GM04503 (cell line): ENCODE data around the gene ASTN2.

Source experiments
- DNase-seq: peaks from one replicate; pipeline ENCODE4 v3.0.0-alpha.2; 2012; ENCODE audit warnings: low read depth

ASTN2 gene

GRCh38 chr9:117303643-117304230 lies 111.1 kb downstream of the ASTN2 start:
- no peak for DNase-seq

DNA sequence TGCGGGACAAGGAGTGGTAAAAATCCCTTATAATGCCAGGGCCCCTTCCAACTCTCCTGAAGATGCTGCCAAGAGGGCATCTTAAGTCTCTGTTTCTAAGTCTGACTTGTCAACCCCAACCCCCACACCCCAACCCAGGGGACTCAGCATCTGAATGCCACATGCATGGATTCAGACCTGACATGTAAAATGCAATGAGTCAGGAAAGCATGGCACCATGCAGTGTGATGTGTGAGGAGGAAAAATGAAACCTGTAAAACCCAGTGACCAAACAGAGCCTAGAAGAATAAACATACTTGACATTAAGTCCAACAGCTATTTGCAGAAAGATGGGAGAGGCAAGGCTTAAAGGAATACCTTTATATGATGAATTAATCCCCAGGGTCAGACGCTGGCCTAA lies 112.4 kb downstream of the ASTN2 start:
- no peak for DNase-seq

GRCh38 chr9:117300371-117301110 lies 114.3 kb downstream of the ASTN2 start:
- DNase-seq = no peak

DNA sequence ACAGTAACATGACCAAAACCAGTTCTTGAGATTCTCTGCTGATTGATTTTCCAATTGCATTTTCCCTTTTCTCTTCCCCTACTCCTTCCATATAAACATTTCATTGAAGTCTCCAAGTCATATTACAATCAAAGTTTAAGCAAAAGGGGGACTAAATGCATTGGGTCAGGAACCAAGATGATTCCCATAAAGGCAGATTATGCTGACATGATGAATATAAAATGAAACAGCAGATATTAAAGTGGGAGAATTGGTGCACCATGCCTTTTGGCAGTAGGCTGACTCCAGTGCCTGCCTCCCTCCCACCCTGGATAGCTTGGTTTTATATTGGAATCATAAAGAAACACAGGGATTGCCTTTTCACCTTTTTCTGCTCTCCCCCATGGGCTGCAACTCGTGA lies 118.4 kb downstream of the ASTN2 start:
- DNase-seq = no peak

DNA sequence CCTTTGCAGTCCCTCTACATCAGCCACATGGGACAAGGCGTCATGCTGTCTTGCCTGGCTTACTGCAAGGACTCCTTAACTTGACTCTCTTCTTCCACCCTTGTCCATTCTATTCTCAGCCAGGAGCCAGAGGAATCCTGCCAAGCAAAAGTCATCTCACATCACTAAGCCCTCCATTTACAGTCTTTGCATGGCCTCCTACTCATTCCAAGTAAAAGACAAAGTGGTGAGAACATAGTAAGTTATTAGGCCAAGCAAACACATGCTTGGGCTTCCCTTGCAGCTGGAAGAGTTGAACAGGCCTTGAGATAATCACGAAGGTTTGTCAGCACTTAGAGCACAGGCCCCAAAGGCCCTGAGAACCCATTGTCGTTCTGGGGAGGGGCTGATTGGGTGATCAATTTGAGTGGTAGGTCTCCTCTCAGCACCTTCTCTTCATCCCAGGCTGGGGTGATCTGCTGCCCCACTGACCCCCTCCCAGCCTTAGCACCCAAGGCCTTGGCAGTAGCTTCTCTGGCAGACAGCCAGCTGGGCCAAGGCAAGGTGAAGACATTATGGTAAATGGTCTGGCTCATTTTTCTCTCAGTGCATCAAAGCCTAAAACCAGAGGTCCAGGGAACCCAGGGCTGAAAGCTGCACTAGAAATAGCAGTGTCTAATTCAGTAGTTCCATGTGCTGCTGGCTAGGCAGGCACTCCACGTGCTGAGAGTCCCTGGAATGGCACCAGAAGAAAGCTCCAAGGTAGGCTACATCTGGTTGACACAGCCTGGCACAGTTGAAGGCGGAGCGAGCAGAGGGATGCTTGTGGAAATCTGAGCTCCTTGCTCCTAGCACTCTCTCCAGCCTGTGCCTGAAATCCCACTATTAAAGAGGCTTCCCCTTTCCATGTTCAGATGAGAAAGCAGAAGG lies 121.4 kb downstream of the ASTN2 start:
- no peak for DNase-seq

GRCh38 chr9:117290856-117291622 lies 123.8 kb downstream of the ASTN2 start:
- no peak for DNase-seq

DNA sequence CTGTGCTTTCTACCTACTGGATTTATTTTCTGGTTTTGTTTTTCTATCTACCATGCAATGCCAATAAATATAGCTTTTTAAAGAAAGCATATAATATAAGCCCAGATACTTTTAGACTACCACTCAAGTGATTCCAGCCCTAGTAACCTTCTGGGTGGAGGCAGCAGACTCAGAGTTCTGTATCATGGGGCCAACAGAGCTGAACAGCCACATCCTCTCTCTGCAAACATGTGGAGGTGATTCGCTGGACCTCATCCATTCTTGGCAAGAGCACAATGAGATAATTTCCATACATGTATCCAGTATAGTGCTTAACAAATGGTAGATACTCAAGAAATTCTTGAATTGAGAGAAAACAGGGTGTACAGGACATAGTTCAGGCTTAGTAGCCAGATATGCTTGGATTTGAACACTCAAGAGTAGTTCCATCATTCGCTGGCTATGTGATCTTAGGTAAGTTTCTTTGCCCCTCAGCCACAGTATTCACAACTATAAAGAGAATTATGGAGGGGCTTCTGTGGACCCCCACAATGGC lies 124.5 kb downstream of the ASTN2 start:
- DNase-seq = no peak

DNA sequence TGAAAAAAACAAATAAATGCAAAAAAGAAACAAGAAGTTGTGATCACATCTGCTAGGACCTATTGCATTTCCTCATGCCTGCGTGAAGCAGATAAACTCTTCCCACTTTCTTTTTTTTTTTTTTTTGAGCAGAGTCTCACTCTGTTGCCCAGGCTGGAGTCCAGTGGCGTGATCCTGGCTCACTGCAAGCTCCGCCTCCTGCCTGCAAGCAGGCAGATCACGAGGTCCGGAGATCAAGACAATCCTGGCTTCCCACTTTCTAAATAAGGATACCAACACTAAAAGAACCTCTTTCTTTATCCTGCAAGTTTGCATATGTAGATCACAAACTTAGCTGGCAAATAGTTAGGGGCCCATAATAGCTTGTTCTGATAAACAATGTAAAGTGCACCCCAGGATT lies 128.6 kb downstream of the ASTN2 start:
- DNase-seq = no peak

GRCh38 chr9:117284414-117284813 lies 130.4 kb downstream of the ASTN2 start:
- DNase-seq = no peak

- DNase-seq = no peak
Observed at GRCh38 chr9:117282541-117282940, 132.3 kb downstream of the ASTN2 start.

DNA sequence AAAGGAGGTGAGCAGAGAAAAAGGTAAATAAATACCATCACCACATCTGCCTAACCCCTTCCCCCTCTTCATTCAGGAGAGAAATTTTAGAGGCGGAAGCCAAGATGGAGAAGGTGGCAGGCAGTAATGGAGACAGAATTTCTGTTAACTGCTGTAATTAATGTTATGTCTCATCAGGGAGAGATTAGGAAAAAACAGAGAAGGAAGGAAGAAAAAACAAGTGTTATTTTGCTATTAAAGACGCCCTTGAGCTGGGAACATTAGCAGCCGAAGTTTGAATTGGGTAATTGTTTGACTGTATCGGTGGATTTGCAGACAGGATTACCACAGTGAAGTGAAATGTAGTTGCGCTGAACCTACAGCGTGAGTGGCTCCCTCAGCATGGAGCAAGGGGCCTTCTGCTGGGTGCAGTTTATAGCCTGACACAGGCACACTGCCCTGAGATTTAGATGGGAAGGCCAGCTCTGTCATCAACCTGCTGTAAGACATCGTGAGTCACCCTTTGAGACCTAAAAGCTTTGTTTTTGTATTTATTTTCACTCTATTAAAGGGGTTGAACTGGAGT lies 136.3 kb downstream of the ASTN2 start:
- DNase-seq = no peak

GRCh38 chr9:117278020-117278419 lies 136.8 kb downstream of the ASTN2 start:
- no peak for DNase-seq

DNA sequence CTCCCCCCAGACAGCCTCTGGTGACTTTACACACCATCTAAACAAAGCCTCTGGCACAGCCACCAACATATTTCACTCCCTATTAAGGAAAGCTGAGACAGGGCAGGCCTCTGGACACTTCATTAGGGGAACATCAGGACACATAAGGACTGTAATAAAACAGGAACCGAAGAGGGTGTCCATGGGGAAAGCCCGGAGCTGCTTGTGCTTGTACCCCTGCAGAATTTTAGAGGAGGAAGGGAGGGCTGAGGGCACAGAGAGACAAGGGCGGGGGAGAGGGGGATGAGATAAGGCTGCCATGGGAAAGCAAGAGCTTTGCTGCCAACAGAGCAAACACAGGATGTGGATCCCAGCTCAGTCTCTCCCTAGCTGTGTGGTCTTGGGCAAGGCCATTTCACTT lies 138.4 kb downstream of the ASTN2 start:
- DNase-seq = no peak

DNA sequence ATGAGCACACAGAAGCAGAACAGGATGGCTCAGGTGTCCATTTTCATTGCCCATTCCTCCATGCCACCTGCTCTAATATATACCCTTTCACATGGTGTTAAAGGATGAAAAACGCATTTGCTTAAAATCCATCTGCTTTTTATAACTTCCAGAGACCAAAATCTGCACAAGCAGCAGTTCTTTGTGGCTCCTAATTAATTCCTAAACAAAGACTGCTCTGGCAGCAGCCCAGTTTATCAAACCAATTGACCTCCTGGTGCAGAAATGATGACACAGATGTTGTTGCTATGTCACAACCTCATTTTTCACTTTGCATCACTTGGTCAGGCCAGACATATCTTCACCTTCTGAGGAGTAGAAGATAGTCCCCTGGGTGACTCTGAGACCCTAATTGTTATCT lies 141.2 kb downstream of the ASTN2 start:
- DNase-seq = no peak

DNA sequence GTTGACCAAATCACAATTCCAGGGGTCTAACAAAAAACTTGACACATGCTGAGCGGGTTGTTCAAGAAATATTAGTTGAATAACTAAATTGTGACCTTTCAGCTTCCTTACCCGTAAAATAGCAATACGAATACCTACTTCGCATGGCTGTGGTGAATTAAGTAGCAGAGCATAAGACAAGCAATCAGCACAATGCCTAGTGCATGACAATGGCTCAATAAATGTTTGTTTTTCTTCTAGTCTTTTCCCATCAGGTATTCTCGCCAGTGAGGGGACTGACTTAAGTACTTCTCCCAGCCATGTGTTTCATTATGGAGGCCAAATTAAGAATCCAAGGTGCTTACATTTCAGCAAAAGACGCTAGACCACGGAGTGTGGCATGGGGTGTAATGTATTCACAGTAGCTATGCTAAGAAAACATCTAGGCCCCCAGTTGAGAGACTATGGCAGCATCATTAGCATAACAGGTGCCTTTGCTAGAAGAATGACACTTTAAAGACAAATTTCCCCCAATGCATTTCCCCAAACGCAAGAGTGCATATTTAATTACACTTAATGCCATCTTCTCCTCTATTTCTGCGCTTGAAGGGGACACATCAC lies 145.9 kb downstream of the ASTN2 start:
- no peak for DNase-seq

DNA sequence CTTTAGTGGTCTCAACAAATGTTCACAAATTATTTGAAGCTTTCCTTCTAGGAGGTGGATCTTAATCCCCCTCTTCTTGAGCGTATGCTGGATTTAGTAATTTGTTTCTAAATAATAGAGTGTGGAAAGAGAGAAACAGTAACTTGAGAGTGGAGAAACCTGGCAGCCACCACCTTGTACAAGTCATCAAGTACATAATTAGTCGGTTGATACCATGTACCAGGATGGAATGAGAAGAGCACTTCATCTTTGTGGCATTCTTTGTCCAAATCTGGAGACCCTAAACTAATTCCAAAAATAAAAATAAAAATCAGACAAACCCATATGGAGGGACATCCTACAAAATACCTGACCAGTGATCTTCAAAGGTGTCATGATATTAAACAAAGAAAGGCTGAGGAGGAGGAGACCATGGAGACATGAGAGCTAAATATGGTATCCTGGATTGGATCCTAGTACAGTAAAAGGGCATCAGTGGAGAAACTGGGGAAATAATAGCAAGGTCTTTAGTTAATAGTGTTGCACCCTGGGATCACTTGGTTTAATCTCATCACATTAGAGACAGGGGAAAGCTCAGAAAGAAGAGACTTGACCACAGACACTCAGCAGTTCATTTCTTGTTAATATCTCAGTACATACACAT lies 147.9 kb downstream of the ASTN2 start:
- no peak for DNase-seq

DNA sequence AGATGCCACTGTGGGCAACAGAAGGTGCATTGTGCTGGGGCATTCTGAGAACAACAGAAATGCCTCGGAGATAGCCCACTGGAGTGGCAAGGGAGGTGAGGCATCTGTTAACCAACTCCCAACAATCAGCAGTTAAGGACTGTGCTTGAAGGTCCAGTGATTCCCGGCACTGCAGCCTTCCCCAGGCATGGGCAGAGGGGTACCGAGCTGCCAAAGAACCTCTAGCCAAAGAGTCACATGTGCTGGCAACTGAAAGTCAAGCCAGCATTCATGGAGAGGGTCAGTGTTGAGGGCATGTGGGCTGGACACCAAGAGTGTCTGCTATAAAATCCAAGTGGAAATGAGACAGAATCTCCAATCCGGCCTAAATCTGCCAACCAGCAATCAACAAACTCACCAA lies 149.6 kb downstream of the ASTN2 start:
- no peak for DNase-seq

DNA sequence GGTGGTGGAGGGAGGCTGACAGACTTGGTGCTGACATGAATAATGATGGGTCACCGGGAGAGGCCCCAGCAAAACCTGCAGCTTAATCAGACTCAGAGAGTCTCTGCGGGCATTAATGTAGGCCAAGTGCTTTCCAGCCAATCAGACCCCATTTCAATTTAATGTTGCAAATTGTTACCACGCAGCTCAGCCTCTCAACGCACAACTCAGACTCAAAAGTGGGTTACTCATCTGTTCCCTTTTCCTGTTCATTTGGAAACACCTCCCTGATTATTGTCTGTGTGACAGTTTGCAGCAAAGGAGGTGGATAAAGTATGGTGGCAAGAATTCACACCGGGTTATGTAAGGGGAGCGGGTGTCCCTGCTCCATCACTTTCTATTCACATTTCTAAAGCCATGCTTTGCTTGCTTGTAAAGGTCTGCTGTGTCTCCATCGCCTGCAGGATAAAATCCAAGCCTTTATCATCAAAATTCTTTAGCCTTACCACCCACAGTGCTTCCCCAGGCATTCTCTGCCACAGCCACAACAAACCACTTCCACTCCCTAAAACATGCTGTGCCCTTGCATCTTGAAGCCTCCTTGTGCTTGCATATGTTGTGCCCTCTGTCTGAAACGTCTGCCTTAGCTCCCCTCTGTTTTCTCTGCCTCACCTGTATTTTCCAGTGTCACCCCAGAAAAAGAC lies 156.5 kb downstream of the ASTN2 start:
- no peak for DNase-seq

DNA sequence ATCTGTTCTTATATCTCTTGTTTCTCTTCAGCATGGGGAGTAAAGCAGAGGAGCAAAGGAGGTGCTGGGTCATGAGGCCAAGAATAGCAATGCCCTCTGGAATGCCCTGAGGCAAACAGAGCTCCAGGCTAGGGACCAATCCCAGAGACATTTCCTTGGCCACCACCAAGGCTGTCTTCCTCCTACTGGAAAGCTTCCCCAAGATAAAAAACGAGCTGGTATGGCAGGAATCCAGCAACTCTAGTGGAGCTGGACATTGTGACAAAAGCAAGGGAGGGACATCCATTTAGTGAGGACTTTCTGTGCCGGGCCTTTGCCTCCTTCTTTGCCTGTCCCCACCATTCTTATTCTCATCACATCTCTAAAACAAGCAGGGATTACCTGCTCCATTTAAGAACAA lies 161.6 kb downstream of the ASTN2 start:
- DNase-seq = no peak

GRCh38 chr9:117250610-117251215 lies 164.1 kb downstream of the ASTN2 start:
- no peak for DNase-seq
